ENCODE data around the gene KNTC1. TPM values are rescaled to one million over a fixed set of nuclear protein-coding genes. Genes with fewer than 3 reads are reported as not detected.
"Not testable (repeated sequence)": the region's sequence is repeated elsewhere in the genome, so short reads cannot be mapped to it uniquely, and the experiment has no call there.

The KNTC1 gene
- total RNA-seq, 4 donors from 2014 or later: 7.3 to 13.1 (median 9.5) TPM

DNA sequence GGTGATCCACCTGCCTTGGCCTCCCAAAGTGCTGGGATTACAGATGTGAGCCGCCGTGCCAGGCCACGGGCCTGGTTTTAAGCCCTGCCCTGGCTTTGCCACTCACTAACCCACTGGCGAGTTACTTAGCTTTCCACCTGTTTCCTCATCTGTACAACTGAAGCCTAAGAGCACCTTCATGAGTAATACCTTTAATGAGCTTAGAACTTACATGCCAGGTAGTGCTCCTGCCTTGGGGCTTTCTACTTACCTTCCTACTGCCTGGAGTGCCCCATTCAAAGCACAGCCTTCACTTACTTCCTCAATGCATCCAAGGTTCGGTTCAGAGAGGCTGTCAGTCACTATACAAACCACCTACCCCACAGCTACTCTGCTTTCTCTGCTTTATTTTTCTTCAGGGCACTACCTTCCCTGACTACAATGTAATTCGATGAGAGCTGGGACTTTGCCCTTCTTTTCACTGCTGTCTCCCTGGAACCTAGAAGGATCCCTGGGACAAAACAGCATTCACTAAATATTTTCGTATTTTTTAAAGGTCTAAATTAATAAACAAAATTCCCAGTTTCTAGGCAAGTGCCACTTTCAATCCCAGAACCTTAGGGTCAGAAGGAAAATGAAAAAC, 40.1 kb upstream of the KNTC1 start:
- H3K27me3 ChIP-seq: no peaks in the 10 kb centered on the region
- no peak overlapping the region for H3K4me3 ChIP-seq (replicated peaks in 1 of 3)
- WGBS, 2 donors: 98 to 99% methylated on average over 7 of the region's 7 CpGs
- H3K36me3 ChIP-seq: peaks cover 39 to 55% of the 10 kb centered on the region in 2 donors
- no peaks in the 10 kb centered on the region for H3K9me3 ChIP-seq
- TF ChIP-seq POLR2A (IDR thresholded peaks at IDR 0.05): no peak
- no peaks in the 10 kb centered on the region for H3K4me1 ChIP-seq
- intact Hi-C loops (cut with DNase I): no loop called here
- no peak overlapping the region for H3K27ac ChIP-seq
- no peak for DNase-seq

DNA sequence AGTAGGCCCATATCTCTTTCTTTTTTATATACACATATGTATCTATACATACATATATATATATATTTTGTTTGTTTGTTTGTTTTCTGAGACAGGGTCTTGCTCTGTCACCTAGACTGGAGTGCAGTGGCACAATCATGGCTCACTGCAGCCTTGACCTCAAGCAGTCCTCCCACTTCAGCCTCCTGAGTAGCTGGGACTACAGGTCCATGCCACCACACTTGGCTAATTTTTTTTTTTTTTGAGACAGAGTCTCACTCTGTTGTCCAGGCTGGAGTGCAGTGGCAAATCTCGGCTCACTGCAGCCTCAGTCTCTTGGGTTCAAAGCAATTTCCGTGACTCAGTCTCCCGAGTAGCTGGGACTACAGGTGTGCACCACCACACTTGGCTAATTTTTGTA, 39.2 kb upstream of the KNTC1 start:
- H3K4me3 ChIP-seq (replicated peaks in 1 of 3); H3K4me1 ChIP-seq; H3K9me3 ChIP-seq; H3K27me3 ChIP-seq; H3K27ac ChIP-seq; DNase-seq; intact Hi-C loops (cut with DNase I): not testable (repeated sequence)
- H3K36me3 ChIP-seq: peaks cover 36 to 61% of the 10 kb centered on the region in 2 donors
- 96 to 97% methylated on average over 3 of the region's 3 CpGs for WGBS, 2 donors

DNA sequence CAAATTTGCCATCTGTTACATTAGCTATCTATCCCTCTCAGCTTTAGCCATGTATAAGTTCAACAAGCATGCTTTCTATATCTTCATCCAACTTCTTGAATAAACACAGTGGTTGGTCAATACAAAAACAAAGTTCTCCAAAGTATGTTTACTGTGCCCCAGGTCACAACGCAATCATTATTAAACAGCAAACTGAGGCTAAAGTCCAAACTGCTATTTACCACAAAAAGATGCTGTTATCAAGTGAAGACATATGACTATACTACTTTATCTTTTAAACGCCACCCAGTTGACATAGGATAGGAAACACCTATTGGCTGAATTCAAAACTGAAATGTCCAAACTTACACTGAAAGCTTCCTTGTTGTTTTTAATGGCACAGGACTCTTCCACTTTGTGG, 38.0 kb upstream of the KNTC1 start:
- Histone ChIP-seq H3K4me3 (replicated peaks in 1 of 3) (no peak overlapping the region), H3K27ac (no peak overlapping the region), H3K36me3 (peaks cover 36 to 54% of the 10 kb centered on the region in 2 donors), H3K27me3 (no peaks in the 10 kb centered on the region), H3K4me1 (no peaks in the 10 kb centered on the region), H3K9me3 (no peaks in the 10 kb centered on the region)
- no peak for TF ChIP-seq POLR2A (IDR thresholded peaks at IDR 0.05)
- no peak for TF ChIP-seq CTCF (IDR thresholded peaks at IDR 0.05)
- intact Hi-C loops (cut with DNase I): no loop called here
- 95 to 100% methylated on average over 2 of the region's 2 CpGs for WGBS, 2 donors
- no peak for DNase-seq

DNA sequence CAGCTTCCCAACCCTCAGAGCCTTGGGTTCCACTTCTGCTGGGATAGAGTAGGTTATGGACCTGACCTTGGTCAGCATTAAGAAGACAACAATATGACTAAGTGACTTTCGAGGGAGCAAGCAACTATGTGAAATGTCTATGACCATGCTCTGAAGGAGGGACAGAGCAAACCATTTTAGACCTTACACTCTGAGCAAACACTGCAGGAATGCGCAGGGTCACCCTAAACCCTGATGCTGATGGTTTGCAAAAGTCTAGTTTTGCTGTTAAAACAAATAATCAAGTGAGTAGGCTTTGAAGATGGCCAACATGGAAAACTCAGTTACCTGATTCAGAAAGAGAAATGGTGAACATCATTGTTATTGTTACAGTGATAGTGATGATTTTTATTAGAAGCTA, 35.1 kb upstream of the KNTC1 start:
- H3K9me3 ChIP-seq: no peaks in the 10 kb centered on the region
- no peak overlapping the region for H3K4me3 ChIP-seq (replicated peaks in 1 of 3)
- no peak for DNase-seq
- 97% methylated on average over 2 of the region's 2 CpGs for WGBS, 2 donors
- TF ChIP-seq POLR2A (IDR thresholded peaks at IDR 0.05) (no peak), CTCF (IDR thresholded peaks at IDR 0.05) (no peak)
- peaks cover 0 to 4% of the 10 kb centered on the region in 2 donors for H3K4me1 ChIP-seq
- no peaks in the 10 kb centered on the region for H3K27me3 ChIP-seq
- peaks cover 25 to 46% of the 10 kb centered on the region in 2 donors for H3K36me3 ChIP-seq
- intact Hi-C loops (cut with DNase I): no loop called here
- H3K27ac ChIP-seq: no peak overlapping the region

DNA sequence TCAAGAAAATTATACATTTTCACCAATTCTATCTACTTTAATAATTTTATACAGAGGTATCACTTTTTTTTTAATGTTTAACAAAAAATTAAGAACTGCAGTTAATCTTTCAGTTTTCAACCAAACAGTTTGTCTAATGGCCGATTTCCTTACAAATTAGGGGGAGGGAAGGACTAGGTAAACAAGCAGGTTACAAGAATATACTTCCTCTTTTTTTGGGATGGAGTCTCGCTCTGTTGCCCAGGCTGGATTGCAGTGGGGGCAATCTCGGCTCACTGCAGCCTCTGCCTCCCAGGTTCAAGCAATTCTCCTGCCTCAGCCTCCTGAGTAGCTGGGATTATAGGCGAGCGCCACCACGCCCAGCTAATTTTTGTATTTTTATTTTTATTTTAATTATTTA, 33.8 kb upstream of the KNTC1 start:
- H3K27me3 ChIP-seq; H3K27ac ChIP-seq; intact Hi-C loops (cut with DNase I); H3K9me3 ChIP-seq; DNase-seq; H3K4me1 ChIP-seq; H3K4me3 ChIP-seq (replicated peaks in 1 of 3): not testable (repeated sequence)
- 76 to 85% methylated on average over 6 of the region's 6 CpGs for WGBS, 2 donors
- peaks cover 14 to 36% of the 10 kb centered on the region in 2 donors for H3K36me3 ChIP-seq

- no peaks in the 10 kb centered on the region for H3K27me3 ChIP-seq
- peaks cover 6 to 21% of the 10 kb centered on the region in 2 donors for H3K36me3 ChIP-seq
- H3K9me3 ChIP-seq: no peaks in the 10 kb centered on the region
- no peak overlapping the region for H3K27ac ChIP-seq
- 81 to 94% methylated on average over 7 of the region's 7 CpGs for WGBS, 2 donors
- intact Hi-C loops (cut with DNase I): no loop called here
- no peak for DNase-seq
- H3K4me3 ChIP-seq (replicated peaks in 1 of 3): no peak overlapping the region
- TF ChIP-seq CTCF (IDR thresholded peaks at IDR 0.05) (no peak), POLR2A (IDR thresholded peaks at IDR 0.05) (no peak)
- H3K4me1 ChIP-seq: peaks cover 9 to 18% of the 10 kb centered on the region in 2 donors
These were observed 31.8 kb upstream of the KNTC1 start for GRCh38 chr12:122495258-122495657.
